HK-2 (cell line): ENCODE measurements around the gene FAM81A.
"Not testable (repeated sequence)": the region's sequence is repeated elsewhere in the genome, so short reads cannot be mapped to it uniquely, and the experiment has no call there.

Source experiments
- DNase-seq: peaks from one replicate; pipeline ENCODE4 v3.0.0-alpha.2; 2018; ENCODE audit not compliant: unreplicated experiment

FAM81A gene

DNA sequence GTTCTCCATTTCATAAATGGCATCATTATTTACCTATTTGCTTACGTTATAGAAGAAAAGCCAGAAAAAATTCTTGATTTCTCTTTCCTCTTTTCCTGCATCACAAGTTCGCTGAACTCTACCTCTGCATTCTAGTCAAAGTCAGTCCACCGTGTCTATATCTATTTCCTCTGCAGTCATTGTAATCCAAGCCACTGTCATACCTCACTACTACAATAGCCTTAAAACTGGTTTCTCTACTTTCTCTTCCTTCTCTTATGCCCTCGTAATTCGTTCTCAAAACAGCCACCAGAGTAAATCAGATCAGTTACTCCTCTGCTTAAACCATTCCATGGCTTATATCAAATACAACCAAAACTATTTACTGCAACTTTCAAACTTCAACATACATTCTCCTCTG is 13.4 kb upstream of the FAM81A start:
- no peak for DNase-seq

DNA sequence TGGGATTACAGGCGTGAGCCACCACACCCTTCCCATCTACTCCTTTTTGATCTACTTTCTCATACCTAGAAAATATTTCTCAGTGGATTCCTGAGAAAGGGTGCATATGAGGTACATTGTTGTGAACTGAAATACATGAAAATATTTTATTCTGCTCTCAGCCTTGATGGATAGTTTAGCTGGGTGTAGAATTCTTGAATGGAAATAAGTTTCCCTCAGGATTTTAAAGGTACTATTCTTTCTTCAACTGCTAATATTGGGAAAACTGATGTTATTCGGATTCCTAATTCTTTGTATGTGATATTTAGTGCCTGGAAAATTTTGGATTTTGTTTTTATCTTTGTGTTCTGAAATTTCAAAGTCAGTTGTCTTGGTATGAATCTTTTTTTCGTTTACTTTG is 9.1 kb upstream of the FAM81A start:
- DNase-seq: not testable (repeated sequence)

DNA sequence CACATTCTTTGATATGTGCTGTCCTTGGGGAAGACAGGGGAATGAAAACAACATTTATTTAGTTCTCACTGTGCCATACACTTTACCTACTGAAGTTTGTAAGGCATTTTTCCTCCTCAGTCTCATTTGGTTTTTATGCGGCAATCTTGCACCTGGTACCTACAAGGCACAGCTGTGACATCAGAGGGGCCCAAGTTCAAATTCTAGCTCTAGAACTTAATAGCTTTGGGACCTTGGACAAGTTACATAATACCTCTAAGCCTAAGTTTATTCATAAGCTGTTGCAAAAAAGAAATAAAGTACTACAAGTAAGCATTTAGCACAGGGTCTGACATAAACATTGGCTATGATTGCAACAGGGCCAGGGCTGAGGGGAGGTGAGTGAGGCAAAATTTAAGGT is 5.6 kb upstream of the FAM81A start:
- no peak for DNase-seq

DNA sequence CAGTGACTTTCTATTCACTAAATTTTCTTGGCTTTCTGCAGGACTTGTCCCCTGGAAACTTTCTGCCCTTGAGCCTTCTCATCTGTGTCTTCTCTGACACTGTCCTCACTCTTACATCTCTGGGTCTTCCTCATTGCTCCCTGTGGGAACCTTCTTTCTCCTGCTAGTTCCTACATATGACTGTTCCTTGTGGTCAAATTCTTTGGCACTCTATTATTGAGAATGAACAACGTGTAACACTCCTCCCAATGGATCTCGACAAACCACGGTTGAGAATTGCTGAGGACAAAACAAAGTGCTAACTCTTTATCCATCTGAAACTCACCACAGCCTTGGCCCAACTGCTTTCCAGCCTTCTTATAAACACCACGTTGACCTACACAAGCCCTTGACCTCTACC is 3.5 kb upstream of the FAM81A start:
- DNase-seq: no peak

DNA sequence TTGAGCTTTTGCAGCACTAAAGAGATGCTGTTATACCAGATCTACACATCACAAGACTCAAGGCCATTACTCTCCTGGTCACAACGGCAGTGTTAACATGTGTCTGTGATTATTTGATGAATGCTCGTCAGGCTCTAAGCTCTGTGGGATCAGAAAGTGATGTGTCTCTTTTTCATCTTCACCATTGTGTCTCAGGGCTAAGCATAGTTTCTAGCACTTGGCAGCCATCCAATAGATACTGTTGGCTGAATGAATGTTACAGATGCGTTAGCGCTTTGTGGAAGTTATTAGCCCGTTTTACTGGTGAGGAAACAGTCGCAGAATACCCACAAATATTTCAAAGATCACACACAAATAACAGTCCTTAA is 1.2 kb upstream of the FAM81A start:
- no peak for DNase-seq

DNA sequence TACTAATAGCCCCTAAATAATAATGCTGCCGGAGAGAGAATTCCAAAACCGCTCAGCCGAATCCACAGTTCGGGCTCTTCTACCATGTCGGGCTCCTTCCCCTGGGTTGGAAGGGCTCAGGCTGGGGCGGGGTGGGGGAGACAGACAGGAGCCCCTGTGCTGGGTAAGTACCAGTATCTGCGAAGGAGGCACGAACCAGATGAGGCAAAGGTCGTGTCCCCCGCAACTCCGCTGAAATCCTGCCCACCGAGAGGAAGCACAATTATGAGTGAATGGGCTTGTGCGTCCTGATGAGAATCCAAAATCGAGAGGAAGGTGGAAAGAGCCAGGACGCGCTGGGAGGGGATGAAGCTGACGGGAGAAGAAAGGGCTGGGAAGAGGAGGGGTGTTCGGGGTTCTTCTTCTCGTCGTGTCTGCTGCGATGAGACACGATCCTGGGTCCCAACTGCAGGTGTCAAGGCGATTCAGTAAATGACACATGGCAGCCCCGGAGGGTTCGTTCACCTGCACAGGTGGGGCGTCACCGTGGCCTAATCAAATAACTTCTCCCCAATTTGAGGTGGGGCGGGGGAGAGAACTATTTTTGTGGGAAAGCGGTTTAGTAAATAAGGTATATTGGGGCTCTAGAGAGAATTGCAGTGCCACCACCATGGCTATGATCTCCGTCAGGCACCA is 707 bp upstream of the FAM81A start:
- DNase-seq: no peak

DNA sequence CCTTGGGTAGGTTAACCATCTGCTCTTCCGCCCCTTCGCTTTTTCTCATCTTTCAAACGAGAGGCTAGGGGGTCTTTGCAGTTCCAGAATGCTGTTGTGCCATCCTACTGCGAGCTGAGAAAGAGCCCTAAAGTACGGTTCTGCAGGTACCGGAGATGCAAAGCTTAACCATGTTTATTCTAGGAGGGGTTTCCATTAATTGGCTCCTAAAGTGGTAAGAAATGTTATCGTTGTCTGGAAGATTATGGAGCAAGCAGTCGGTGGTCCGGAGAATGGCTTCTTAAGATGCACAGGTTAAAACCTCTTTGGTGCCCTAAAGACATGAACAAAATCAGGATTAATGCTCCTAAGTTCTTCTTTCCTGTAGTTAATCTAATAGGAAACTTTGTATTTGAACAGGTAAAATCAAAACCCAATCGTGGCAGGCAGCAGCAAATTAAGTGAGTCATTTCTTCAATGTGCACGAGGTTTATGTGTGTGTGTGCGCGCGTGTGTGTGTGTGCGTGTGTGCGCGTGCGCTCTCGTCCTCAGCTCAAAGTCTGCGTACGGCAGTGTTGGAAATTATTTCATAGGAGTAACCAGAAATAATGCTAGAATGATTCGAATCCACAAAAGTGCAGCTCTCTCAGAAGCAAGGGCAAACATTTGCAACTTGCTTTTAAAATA is 772 bp downstream of the FAM81A start:
- DNase-seq: no peak

DNA sequence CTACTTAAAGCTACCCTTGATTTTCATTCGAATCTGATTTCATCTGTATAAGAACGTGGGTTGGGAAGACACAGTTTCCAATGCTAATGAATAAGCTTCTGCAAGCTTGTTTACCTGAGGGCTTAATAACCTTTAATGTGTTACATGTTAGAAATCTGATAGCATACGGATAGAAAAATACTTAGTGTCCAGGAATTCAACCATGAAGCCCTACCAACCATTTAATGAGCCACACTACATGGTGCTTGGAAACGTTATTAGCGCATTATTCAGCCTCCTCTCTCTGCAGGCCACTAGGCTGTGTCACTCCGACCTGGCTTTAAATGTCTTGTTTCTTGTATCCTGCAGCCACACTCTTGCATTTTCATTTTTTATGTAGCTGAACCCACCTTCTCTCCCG is 1.6 kb downstream of the FAM81A start:
- DNase-seq: no peak

DNA sequence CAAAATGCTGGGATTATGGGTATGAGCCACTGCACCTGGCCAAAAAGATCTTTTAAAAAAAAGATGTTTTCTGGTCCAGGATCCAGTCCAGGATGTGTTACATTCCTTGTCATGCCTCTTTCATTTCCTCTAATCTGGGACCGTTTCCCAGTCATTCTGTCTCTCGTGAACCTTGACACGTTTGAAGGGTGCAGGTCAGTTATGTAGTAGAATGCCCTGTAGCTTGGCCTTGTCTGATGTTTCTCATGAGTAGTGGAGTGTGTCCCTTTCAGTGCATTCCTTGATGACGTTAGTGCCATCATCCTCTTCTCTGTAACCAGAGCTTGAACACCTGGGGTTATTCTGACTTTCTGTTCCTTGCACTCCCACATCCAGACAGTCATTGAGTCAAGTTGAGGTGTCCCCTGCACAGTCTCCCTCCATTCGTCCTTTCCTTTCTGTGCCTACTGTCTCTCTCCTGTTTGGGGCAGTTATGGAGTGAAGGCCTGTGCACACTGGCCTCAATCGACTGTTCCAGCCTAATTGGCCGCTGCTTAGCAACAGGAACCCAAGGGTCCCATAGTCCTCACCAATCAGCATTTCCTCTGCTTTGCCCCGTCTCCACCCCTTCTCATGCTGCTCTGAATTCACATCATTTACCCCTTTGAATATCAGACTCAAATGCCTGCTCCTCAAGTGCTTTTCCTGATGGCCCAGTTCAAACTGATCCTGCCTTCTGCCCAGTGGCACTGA is 5.5 kb downstream of the FAM81A start:
- DNase-seq: no peak

DNA sequence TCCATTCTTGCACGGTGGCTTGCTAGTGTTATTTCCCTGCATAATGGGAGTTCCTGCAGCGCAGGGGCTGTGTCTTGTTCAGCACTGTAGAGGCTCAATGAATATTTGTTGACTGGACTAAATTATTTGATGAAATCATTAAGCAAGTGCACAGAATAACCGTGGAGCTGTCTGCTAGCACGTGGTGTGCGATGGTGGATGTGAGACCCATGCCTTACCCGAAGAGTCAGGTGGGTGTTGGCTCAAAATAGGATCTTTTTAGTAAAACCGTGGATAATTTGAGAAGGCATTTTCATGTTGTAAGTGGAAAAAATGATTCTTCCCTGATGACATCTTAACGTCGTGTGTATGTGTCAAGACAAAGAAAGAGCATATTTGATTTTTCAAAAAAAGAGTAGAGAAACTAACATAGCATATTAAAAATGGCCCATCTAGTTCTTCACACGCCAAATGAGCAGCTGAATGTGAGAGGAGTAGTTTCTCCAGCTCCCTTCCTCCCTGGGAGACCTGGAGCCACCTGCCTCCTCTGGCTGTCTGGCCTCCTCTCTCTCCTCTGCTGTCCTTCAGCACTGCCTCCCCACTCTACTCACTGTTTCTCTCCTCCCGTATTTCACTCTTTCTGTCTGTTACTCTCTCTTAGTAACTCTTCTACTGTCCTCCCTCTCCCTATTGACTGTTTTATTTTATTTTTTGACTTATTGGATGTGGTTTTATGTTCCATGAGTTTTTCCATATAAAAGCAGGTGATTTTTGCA is 6.3 kb downstream of the FAM81A start:
- DNase-seq: no peak

DNA sequence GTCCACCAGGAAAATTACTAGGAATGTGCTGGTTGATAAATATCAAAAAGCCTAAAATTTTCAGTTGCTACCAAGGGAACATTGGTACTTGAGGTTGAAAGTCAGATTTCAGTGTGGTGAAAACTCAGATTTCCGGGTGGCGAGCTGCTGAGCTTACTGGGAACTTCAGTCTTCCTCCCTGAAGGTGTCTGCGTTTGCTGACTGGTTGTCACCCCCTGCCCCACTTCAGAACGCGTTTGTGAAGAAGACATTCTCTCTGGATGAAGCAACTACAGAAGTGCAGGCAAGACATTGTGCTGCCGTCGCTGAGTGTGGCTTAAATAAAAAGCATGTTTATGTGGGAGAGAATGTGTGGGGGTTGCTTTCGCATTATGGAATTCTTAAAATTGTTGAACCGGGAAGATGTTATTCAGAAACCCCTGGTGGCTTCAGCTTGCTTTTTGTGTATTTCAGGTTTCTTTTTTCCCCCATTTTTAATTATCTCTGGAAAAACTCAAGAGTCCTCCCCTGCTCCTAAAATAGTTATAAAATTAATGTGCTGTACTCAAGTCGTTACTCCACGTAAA is 7.1 kb downstream of the FAM81A start:
- no peak for DNase-seq

DNA sequence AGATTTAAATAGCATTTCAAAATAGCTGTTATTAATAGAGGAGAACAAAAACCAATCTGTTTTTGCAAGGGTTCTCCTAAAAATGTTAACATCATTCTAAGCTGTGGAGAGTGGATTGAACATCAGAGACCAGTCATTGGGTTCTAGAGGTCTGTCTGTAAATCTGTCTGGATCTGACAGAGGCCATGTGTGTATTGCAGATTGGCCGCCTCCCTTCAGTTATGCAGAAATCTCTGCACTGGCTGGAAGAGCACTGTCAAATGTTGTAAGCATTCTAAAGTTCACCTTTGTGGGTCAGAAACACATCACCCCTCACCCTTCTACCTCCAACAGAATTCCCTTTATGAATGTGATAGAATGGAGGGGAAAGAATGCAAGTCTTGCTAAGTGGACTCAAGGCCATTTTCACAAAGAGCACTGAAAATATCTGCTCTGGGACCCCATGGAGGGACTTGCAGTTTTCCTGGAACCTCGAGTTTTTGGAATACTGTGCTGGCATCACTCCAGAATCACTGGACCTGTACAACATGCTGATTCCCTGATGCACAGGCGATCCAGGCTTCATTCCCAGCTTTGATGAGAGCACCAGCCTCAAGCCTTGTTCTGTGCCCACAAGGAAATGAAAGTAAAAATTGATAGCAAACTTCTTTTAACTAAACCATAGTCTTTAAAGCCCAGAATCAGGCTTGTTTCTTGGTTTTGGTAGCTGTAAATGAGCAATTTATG is 8.4 kb downstream of the FAM81A start:
- DNase-seq: no peak

DNA sequence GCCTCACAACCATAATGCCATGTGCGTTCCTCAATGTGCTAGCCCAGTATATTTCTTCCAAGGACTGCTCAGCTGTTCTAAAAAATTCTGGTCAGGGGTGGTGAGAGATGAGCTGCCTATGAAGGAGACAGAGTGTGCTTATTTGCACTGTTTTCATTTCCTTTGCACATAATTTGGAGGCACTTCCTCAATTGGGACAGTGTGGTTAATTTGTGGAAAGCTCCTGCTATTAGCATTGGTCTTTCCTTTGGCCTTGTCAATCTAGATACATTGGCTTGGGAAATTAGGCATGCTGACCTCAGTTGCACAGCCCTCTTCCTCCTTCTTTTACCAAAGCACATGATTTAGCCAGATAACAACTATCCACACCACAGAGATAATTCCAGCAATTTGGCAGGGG is 9.4 kb downstream of the FAM81A start:
- no peak for DNase-seq

DNA sequence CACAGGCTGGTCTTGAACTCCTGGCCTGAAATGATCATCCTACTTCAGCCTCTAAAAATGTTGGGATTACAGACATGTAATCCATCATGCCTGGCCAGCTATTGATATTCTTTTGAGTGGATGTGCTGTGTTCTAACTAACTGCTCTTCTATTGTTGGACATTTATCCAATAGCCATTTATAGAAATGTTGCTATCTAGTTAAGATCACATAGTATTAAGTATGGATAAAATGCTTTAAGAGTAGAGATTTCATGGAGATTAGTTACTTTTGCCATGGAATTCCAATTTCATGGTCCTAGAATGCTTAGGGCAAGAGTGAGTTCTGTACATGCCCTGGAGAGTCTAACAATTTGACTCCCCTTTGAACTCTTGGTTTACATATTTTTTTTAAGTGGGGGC is 10.9 kb downstream of the FAM81A start:
- DNase-seq: no peak

DNA sequence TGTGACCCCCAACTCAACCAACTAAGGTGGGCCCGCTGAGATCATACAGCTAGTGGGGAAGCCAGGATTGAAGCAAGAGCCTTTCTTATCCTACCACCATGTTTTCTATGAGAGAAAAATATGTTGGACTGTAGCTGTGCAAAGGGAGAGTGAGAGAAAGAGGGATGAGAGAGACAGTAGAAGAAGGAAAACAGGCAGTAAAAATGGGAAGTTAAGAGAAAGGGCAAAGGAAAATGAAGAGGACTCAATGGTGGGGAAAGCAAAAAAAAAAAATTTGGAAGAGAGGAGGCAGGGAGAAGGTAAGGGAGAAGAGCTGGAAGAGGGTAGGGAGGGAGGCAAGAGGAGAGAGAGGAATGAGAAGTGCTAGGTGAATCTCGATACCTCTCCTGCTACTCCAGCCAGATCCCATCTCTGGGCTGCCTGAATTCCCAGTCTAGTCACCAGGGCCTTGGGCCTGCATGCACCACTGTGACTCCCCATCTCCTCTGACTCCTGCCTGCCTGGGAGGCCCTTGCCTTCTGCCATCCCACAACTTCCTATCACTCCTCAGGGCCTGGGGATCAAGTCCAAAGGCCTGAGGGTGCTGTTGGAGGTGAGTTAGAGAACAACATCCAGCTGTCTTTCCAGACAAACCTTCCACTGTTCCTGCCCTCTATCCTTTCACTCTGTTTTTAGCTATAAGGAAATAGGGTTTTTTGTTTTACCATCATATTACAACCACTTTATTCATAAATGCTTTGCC is 15.7 kb downstream of the FAM81A start:
- DNase-seq: no peak

DNA sequence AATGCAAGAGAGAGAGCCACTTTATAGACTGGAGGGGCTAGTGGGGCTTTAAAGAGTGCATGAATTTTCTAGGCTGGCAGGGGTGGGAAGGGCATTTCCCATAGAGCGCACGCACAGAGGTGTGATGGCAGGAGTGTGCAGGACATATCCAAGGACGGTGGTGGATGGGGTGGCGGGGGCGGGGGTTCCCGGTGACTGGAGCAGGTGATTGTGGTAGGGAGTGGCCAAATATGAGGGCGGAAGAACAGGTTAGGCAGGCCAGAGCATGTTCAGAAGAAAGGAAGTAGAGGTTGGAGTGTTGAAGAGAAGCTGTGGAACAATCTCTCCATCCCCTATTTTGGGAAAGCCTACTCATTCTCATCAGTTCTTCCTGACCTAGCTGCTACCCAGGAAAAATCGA is 18.1 kb downstream of the FAM81A start:
- no peak for DNase-seq

DNA sequence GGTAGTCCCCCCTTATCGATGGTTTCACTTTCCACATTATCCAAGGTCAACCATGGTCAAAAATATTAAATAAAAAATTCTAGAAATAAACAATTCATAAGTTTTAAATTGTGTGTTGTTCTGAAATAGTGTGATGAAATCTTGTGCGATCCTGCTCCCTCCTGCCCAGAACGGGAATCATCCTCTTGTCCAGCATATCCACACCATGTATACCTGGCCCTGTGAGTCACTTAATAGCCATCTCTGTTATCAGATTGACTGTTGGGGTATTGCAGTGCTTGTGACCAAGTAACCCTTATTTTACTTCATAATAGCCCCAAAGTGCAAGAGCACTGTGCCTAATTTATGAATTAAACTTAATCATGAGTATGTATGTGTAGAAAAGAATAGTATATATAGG is 19.1 kb downstream of the FAM81A start:
- DNase-seq: no peak

DNA sequence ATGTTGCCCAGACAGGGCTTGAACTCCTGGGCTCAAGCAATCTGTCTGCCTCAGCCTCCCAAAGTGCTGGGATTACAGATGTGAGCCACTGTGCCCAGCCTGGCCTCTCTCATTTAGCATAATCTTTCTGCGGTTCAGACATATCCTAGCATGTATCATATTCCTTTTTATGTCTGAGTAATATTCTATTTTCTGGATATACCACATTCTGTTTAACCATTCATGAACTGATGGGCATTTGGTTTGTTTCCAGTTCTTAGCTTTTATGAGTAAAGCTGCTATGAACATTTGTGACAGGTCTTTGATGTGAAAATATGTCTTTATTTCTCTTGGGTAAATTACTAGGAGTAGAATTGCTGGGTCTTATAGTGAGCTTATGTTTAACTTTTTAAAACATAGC is 23.5 kb downstream of the FAM81A start:
- no peak for DNase-seq

DNA sequence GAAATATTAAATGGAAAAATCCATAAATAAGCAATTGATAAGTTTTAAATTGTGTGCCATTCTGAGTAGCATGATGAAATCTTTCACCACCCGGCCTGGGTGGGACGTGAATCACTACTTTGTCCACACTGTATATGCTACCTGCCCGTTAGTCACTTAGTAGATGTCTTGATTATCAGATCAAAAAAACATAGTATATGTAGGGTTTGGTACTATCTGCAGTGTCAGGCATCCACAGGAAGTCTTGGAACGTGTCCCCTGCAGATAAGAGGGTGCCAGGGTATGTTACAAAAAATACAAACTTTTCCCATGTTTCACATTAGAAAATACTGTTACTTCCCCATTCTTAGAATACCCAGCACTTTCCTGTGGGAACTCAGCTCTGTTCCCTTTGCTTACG is 35.2 kb downstream of the FAM81A start:
- DNase-seq: no peak

DNA sequence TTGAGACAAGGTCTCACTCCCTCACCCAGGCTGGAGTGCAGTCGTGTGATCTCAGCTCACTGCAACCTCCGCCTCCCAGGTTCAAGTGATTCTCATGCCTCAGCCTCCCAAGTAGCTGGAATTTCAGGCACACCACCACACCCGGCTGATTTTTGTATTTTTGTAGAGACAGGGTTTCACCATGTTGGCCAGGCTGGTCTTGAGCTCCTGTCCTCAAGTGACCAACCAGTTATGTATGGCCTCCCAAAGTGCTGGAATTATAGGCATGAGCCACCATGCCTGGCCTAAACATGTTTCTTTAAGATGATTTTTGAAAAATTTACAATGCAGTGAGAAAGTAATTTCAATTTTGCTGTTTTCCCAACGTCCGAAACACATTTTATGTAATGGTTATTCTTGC is 37.2 kb downstream of the FAM81A start:
- DNase-seq: not testable (repeated sequence)

DNA sequence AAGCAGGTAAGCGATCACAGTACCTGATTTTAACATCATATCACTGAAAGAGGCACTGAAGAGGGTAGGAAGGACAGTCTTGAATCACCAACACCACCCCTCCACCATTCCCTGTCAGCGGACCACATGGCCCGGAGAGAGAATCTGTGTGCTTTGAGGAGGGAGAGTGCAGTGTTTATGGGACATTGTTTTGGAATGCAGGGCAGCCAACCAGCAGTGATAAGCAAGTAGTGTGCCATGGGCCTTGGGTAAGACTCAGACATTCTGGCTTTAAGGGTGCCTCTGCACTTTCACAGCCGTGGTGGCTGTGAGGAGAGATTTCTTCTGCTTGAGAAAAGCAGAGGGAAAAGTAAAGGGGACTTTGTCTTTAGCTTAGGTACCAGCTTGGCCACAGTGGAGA is 46.4 kb downstream of the FAM81A start:
- no peak for DNase-seq
